HG02623 (cell line): Measurements from ENCODE around the gene SNW1.
"Not testable (repeated sequence)": the region's sequence is repeated elsewhere in the genome, so short reads cannot be mapped to it uniquely, and the experiment has no call there.

Experiments used
- ATAC-seq: cut with Tn5 transposase; IDR thresholded peaks from one replicate; pipeline ENCODE4 v1.9.1; 2021; ENCODE audit warnings: moderate library complexity; ENCODE audit not compliant: unreplicated experiment

SNW1 gene

GRCh38 chr14:77752799-77753516 lies 8.0 kb downstream of the SNW1 start:
- ATAC-seq = no peak

GRCh38 chr14:77752266-77752665 lies 8.7 kb downstream of the SNW1 start:
- no peak for ATAC-seq

GRCh38 chr14:77747425-77747824 lies 13.5 kb downstream of the SNW1 start:
- ATAC-seq = not testable (repeated sequence)

GRCh38 chr14:77746064-77746702 lies 14.8 kb downstream of the SNW1 start:
- ATAC-seq = no peak

GRCh38 chr14:77741438-77741837 lies 19.5 kb downstream of the SNW1 start:
- no peak for ATAC-seq

- no peak for ATAC-seq
Measured at GRCh38 chr14:77738559-77739250, 22.3 kb downstream of the SNW1 start.

- ATAC-seq = no peak
Measured at GRCh38 chr14:77730976-77731497, 29.9 kb downstream of the SNW1 start.

GRCh38 chr14:77722301-77722700 lies 38.7 kb downstream of the SNW1 start:
- ATAC-seq = no peak

GRCh38 chr14:77721437-77721836 lies 39.5 kb downstream of the SNW1 start:
- no peak for ATAC-seq

GRCh38 chr14:77717608-77718305 lies 43.2 kb downstream of the SNW1 start:
- no peak for ATAC-seq

GRCh38 chr14:77714926-77715325 lies 46.0 kb downstream of the SNW1 start:
- no peak for ATAC-seq

GRCh38 chr14:77710364-77710763 lies 50.6 kb downstream of the SNW1 start:
- ATAC-seq = no peak

GRCh38 chr14:77709412-77709811 lies 51.5 kb downstream of the SNW1 start:
- ATAC-seq = no peak

- ATAC-seq = no peak
Measured at GRCh38 chr14:77708749-77709148, 52.2 kb downstream of the SNW1 start.

- peak; percentile 97 for ATAC-seq
Measured at GRCh38 chr14:77707724-77708408, 53.1 kb downstream of the SNW1 start, which contains the start of the genes ALKBH1 and SLIRP. TSS of gene ALKBH1 (minus strand) at chr14:77708023. CDS start at chr14:77708004, 19 bp downstream. TSS of gene SLIRP (plus strand) at chr14:77708103. CDS start at chr14:77708112, 9 bp downstream.

GRCh38 chr14:77707355-77707723 lies 53.6 kb downstream of the SNW1 start:
- peak; percentile 2 for ATAC-seq

- ATAC-seq = no peak
Measured at GRCh38 chr14:77691259-77691658, 69.7 kb downstream of the SNW1 start.

GRCh38 chr14:77682158-77682553 lies 78.8 kb downstream of the SNW1 start:
- no peak for ATAC-seq

GRCh38 chr14:77681196-77682157 lies 79.5 kb downstream of the SNW1 start:
- no peak for ATAC-seq
